ENCODE measurements around the gene GDPD5.

GDPD5 gene

DNA sequence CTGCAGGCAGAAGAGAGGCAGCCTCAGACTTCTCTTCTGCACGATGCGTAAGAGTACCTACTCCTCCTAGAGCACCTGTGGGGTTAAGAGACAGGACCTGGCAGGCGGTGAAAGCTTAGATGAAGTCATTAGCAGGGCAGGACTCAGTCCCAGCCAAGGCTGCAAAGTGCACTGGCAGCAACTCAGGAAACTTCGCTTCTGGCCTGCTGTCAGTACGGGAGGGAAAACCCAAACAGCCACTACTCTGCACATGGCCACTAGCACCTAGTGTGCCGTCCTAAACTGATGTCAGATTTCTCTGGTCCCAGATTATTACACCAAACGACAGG is 84.0 kb downstream of the GDPD5 start:
- no peak for DNase-seq (ENCODE audit: low spot score)

DNA sequence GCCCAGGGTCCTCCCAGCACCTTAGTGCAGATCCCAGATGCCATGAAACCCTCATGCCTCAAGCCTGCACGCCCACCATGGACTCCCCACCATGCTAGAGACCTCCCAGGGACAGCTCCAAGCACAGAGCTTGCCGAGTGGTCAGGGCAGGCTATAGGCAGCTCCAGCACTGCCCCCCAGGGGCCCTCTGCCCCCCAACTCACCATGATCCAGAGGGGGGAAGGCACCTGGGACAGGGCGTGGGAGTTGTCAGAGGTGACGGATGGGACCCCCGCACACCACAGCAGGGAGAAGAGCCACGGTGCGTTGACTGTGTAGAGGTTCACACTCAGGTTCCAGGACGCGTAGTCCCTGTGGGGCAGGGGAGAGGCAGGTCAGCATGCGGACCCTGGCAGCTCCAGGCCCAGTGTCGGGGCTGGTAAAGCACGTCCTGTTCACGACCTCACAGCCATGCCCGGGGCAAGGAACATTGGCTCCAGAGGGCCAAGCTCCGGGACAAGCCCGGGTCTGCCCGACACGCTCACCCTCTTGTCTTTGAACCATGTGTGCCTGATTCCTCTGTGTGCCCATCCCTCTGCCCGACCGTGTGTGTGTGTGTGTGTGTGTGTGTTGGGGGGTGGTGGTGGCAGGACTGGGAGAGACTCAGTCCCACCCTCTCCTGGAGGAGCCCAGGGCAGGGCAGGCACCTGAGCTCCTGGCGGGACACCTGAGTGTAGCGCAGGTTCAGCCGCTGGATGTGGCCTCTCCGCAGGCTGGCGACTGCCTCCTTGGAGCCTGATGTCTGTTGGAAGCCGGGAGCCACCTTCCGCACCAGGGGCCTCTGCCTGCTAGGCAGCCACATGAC is 84.6 kb downstream of the GDPD5 start:
- DNase-seq (ENCODE audit: low spot score) = no peak

DNA sequence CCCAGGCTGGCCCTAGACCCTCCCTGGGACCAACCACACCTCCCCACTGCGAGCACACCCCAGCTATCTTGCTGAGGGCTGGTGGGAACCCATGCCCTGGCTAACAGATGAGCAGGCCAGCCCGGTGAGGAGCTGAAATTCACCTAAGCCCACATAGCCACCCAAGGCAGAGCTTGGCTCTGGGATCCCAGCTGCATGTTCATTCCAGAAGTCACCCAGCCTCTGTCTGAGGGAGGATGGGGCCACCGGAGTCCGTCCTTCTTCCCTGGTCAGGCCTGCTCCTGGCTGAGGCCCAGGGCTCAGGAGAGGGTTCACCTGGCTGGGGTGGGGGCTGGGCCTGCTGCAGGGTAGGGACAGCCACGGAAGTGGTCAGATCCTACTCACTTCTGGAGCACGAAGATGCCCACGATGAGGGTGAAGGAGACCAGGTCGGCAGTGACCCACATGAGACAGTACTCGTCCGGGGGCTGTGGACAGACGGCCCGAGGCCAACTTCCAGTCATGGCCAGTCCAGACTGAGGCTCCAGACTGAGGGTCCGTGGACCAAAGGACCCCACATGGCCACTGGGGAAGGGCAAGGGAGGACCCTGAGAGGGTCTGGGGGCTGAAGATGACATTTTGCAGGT is 86.1 kb downstream of the GDPD5 start:
- DNase-seq (ENCODE audit: low spot score) = no peak

DNA sequence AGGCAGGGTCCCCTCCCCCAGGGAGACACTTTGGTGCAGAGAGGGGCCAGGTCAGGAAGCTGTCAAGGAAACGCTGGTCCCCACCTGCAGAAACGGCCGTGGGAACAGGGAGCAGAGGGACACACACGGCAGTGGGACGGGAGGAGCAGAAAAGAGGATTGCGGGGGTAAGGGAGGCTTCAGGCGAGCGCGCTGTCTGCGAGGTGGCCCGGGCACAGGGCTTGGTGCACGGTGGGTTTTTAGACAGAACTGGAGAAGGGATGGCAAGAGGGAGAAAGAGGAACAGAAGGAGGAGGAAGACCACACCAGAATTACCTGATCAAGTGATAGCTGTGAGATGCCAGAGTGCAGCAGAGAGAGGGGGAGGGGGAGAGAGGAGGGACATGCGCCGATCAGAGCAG is 86.7 kb downstream of the GDPD5 start:
- DNase-seq (ENCODE audit: low spot score) = no peak

DNA sequence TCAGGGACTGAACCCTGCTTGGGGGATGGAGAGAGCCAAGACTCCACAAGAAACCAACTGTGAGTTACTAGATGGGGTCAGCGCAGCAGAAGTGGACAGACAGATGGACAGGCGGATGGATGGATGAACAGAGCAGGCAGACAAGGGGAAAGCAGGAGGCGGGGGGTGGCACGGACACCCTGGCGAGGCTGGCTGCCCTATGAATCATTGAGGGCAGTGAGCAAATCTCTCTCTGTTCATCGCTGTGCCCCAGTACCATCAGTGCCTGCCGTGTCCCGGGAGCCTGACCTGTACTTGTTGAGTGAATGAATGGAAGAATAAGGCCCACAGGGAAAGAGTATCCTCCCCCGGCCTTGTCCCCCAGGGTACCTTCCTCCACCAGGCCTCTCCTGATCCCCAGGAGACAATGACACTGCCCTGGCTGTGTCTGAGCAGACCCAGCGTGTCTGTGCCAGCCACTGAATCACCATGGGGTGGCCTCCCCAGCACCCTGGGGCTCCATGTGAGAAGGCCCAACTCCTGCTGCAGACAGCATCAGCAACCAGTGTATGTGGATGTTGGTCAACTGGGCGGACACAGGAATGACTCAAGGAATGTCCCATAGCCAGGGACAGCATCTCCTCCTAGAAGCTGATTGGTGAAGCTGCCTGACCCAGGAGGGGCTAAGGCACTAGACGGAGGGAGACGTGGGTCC is 87.6 kb downstream of the GDPD5 start:
- no peak for DNase-seq (ENCODE audit: low spot score)

DNA sequence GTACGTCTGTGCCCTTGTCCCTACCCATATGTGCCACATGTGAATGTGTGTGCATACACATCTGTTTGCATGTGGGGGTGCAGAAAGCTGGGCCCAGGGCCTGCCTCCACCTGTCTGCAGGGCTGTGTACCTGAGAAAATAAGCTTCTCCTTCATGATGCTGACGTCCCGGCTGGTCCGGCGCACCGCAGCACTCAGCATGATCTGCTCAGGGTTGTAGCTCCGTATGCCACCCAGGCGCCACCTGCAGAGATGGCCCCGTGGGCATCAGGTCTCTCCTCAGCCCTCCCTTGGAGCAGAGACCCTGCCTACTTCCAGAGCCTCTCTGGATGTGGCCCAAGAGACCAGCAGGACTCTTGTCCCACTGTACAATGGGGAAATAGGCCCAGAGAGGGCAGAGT is 88.9 kb downstream of the GDPD5 start:
- no peak for DNase-seq (ENCODE audit: low spot score)

DNA sequence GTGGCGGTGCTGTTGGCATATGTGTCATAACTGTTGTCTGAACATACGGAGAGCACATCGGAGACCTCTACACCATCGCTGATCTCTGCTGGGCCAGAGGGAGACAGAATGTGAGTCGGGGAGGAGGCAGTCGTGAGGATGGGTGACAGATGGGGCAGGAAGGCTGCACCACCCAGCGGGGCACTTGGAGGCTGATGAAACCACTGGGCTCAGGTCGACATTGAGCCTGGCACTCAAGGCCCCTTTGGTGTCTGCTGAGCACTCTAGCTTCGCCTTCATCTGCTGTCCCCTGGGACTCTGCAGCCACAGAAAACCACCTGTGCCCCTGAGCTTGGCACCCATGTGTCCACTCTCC is 90.2 kb downstream of the GDPD5 start:
- DNase-seq (ENCODE audit: low spot score) = no peak

DNA sequence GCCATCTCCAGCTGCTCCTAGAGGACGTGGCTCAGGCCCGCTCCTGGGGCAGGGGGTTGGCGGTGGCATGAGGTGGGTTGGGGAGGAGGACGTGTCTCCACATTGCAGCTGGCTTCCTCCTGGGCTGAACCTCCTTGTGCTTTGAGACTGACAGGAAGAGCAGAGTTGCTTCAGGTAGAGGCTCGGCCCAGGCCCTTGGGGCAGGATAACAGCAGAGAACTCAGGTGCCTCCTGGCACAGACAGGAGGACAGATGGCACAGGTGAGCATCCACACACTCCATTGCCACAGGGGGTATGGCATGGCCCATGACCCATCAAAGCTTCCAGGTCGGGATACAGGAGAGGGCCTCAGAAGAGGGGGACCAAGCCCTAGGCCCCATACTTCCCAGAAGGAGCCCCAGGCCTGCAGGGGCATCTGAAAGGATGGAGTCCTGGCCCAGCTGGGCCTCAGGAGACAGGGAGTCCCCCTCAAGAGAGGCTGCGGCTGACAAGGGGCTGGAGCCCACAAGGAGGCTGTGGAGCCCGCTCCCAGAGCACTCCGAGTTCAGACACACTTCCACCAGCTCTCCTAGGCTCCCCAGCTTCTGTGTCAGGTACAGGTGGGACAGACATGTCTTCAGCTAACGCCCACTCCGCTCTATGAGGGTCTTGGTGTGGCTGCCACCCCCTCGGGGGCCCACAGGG is 90.7 kb downstream of the GDPD5 start:
- no peak for DNase-seq (ENCODE audit: low spot score)

DNA sequence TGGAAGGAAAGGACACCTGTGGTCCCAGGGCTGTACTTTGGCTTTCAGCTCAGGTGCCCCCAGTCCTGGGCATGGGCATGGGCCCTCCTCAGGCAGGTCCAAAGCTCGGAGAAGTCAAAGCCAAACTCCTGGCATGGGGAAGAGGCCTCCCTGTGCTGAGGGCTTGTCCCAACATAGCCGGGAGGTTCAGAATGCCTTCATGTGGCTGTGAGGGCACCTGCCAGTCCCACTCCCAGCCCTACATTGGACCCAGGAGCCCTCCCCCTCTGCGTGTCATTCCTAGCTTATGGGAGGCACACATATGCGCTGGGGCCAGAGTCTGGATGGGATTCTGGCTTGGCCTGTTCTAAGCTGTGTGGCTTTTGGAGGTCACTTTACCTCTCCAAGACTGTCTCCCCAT is 91.7 kb downstream of the GDPD5 start:
- no peak for DNase-seq (ENCODE audit: low spot score)

DNA sequence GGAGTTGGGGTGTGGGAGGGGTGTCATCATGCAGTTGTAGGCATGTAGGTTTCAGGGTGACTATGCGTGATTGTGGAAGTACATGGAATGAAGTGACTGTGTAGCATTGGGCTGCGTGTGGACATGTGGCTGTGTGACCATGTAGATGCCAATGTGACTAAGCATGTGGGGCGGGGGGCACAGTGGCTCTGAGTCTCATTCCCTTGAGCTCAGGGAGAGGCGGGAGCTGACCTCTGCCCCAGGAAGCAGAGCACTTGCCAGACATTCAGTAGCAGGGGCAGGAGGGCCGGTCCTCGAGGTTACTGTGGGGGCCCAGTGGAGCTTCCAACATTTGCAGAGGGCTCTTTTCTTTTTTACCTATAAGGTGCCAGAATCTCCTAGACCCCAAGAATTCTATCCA is 92.3 kb downstream of the GDPD5 start:
- no peak for DNase-seq (ENCODE audit: low spot score)

DNA sequence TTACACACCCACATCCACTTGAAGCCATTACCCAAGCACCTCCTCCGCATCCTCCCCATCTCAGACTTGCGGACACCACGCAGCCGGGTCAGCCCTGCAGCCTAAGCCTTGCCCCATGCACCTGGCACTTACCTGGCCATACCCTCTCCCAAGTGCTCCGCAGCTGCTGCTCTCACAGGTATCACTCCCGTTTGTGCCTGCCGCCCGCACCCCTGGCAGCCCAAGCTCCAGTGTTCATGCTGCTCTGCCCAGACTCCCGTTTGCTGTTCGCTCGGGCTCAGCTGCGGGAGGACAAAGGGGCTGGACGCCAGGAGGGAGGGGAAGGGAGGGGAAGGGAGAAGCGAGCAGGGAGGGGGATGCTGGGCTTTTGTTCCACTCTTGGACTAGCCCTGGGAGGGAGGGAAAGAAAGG is 92.8 kb downstream of the GDPD5 start, which contains the start of gene KLHL35:
Gene KLHL35 (minus strand): TSS at position 293 of the 411 bp plus-strand sequence. CDS start 2,574 bp downstream, outside the sequence.
- DNase-seq (ENCODE audit: low spot score) = no peak

DNA sequence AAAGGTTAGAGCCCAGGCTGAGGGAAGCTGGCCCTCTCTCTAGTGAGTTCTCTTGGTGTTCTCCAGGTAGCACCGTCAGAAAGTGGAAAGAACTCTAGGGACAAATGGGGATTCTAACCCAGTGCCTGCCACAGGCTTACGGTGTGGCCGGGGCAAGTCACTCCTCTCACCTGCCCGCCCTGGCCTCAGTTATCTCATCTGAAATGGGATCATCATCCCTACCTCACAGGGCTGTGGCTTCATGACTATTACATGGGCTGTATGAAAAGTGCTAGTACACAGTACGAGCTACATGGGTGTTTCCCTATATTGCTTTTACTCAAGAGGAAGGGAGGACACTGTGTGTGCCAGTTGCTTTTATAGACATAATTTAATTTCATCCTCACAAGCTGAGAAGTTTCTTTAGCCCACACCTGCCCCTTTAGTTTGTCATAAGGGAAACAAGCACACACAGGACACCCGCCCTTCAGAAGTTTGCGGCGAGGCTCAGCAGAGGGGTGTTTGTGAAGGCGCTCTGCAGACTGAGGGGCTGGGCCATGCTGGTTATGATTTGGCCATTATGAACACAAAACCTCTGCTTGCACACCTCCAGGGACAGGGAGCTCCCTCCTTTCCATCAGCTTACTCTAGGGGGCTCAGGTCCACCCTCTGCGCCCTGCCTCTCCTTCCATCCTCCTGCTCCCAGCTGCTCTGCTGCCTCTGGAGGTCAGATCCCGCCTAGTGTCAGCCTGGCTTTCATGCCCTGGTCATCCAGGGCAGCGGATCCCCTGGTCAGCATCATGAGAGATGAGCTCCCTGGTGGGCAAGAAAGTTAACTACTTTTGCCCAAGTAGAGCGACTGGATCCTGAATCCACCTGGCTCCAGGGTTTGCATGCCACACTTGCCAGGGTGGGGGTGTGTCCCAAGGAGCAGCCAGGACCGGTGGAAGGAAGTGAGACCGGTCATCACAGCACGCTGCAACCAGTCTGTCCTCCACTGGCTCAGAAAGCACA is 93.9 kb downstream of the GDPD5 start:
- DNase-seq (ENCODE audit: low spot score) = no peak

DNA sequence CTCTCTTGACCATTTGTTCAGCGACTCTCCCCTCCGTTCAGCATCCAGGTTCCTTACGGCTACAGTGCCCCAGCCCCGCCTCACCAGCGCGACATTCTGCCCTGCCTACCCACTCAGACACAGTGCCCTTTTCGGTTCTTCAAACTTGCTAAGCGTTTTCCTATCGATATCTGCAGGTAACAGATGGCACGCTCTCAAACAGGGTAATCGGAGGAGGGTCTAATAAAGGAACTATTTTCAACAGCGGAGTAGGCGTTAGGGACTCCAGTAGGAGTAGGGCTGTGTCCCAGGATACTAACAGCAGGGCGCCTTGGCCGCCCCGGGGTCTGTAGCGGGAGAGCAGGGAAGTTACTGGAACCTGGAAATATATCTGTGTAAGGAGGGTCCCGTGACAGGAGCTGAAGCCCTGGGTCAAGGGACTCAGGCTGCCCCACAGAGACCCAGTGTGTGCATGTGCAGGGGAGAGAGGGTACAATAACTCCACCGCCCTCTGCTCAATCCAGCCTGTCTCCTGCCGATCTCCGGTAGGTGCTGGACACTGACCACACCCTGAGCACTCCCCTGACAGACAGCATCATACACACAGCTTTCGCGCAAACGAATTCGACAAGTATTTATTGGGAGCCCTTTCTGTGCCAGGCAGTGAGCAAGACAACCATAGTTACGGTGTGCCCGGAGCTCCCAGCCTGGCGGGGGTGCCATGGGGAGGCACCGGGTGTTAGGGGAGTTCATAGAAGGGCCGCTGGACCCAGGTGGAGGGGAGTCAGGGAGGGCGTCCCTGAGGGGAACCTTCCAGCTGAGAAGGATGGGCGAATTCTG is 94.8 kb downstream of the GDPD5 start:
- no peak for DNase-seq (ENCODE audit: low spot score)

DNA sequence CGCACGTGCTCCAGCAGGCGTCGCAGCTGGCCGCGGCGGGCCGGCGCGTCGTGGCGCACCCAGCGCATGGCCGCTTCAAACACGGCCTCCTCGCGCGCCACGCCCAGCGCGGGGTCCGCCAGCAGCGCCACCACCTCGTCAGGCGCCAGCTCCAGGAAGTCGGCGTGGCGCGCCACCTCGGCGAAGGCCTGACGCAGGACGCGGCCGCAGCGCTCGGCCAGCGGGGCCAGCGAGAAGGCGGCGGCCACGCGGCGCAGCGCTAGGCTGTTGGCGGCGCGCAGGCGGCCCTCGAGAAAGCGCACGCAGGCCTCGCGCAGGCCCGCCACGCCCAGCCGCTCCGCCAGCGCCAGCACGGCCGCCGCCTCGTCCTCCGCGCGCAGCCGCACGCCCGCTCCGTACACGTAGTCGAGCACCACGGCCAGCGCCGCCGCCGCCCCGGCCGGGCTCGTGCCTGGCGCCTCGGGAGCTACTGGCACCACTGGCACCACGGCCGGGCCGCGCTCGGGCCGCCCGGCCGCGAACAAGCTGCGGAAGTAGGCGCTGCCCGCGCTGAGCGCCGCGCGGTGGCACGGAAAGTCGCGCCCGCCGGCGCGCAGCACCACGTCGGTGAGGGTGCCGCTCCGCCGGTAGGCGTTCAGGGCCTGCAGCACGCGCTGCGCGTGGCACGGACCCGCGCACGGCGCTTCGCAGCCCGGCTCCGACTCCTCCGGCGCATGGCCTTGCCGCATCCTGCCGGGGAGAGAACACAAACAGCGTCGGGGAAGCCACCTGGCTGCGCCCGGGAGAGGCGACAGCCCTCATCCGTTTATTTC is 95.6 kb downstream of the GDPD5 start:
- peak; percentile 78 for DNase-seq (ENCODE audit: low spot score)

DNA sequence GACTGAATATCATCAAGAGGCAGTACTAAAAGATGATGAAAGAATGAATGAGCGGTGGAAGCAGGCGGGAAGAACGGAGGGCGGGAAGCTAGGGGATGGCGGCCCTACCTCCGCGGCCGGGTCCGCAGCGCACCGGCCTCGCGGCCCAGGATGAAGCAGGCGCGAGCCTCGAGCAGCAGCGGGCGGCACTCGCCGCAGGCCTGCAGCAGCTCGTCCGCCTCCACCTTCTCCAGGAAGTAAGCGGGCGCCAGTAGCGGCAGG is 96.2 kb downstream of the GDPD5 start:
- no peak for DNase-seq (ENCODE audit: low spot score)

DNA sequence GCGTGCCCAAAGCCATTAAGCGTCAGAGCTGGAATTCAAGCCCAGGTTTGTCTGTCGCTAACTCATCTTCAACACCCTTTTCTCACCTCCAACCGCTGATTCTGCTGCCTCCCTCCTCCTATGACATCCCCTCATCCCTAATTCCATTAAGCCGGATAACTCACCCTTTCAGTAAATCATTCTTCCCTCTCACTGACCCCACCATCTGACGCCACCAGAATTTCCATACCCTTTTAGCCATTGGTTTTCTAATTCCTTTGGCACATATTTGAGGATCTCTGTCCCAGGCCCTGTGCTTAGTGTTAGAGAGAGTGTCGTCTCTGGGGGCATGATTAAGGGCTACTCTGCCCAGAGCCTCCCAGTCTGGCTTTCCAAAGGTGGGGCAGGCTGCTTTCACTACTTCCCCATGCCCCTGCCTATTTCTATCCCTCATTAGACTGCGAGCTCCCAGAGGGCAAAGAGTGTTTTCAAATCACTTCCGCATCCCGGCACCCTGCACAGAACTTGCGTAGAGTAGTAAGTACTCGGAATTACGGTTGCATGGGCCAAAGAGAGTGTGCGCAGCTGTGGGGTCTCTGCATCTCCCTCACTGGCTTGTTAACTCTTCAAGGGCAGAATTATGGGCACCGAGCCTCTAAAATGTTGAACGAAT is 96.6 kb downstream of the GDPD5 start:
- DNase-seq (ENCODE audit: low spot score) = no peak

DNA sequence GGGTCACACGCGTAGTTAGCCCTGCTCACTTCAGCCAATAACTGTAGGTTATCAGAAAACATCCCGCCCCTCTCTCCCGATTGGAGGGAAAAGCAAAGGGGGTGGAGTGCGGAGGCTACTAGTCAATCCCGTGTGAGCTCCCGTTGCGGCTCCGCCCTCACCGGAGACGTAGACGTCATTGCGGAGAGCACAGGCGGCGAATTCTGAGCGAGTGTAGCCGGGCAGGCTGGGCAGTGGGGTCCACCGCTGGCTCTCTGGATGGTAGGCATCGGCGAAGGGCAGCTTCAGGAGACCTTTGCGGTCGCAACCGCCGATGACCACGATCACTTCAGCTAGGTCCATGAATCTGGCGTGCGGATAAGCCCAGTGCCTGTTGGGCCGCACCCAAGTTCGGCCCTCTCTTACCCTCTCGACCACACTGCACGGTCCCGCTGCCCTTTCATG is 97.4 kb downstream of the GDPD5 start:
- peak; percentile 96 for DNase-seq (ENCODE audit: low spot score)

DNA sequence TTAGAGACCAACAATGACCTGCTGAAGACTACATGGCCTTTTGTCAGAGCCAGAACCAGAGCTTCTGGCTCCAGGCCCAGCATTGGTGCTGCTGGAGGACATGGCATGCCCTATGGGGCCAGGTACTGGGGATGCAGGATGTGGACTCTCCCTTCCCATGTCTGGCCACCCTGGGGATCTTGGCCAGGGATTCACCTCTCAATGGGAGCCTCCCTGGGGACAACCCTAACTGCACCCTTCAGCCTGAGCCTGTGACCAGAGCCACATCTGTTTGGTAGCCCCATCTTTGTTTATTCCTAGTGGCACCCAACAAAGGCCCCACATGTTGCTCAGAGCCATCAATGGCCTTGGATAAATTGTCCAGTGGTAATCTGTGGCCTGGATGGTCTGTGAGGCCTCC is 98.6 kb downstream of the GDPD5 start:
- no peak for DNase-seq (ENCODE audit: low spot score)

DNA sequence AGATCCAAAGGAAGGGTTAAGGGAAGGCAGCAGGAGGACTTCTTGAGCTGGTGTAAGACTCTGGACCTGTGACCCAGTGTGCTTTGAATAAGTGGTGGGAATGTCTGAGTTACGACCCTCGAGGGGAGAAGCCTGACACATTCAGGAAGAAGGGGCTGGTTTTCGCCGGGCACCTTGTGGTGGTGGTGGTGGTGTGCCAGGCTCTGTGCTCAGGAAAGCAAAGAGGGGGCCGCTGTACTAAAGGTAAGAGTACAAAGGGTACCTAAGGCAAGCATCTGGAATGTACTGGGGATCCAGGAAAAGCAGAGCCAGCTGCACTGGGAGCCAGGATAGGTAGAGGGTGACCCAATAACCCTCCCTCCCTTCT is 99.0 kb downstream of the GDPD5 start:
- DNase-seq (ENCODE audit: low spot score) = no peak

Measured in AG08396 (cell line).